ENCODE measurements around the gene CLASP1. TPM values are rescaled to one million over a fixed set of nuclear protein-coding genes. Genes with fewer than 3 reads are reported as not detected.

Gene CLASP1
- total and polyA plus RNA-seq, 4 donors: 7.5 to 50.0 (median 21.9) TPM

GRCh38 chr2:121536347-121536746 lies 112.9 kb downstream of the CLASP1 start:
- H3K36me3 ChIP-seq (ENCODE audit: control insufficient read depth in 4 of 4, insufficient read depth in 3 of 4, low read depth in 1 of 4, low read length in 3 of 4): no peaks in the 10 kb centered on the region
- no peaks in the 10 kb centered on the region for H3K27me3 ChIP-seq (ENCODE audit: control insufficient read depth in 4 of 4, insufficient read depth in 4 of 4, low read length in 3 of 4)
- no peaks in the 10 kb centered on the region for H3K9me3 ChIP-seq (ENCODE audit: control insufficient read depth in 4 of 4, low read length in 3 of 4)
- no peak overlapping the region for H3K9ac ChIP-seq (ENCODE audit: low read depth in 1 of 2, low read length in 2 of 2)
- peaks cover 0 to 19% (median 10%) of the 10 kb centered on the region in 4 donors for H3K4me1 ChIP-seq (ENCODE audit: control insufficient read depth in 4 of 4, insufficient read depth in 4 of 4, low read length in 3 of 4)
- TF ChIP-seq YY1 (IDR thresholded peaks at IDR 0.05) (no peak), FOXA1 (IDR thresholded peaks at IDR 0.05) (no peak)
- DNase-seq (ENCODE audit: low spot score): no peak
- H3K4me3 ChIP-seq (ENCODE audit: low read depth in 1 of 3, low read length in 3 of 3): no peak overlapping the region
- no peak overlapping the region for H3K27ac ChIP-seq (ENCODE audit: low read depth in 1 of 2, low read length in 2 of 2)
- 93% methylated on average over 1 of the region's 1 CpG for WGBS

- no peak overlapping the region for H3K27ac ChIP-seq (ENCODE audit: low read depth in 1 of 2, low read length in 2 of 2)
Measured at GRCh38 chr2:121534007-121534406, 115.3 kb downstream of the CLASP1 start.

More at GRCh38 chr2:121534007-121534406, 115.3 kb downstream of the CLASP1 start:
- no peak for DNase-seq (ENCODE audit: low spot score)
- peaks cover 0 to 27% (median 16%) of the 10 kb centered on the region in 4 donors for H3K4me1 ChIP-seq (ENCODE audit: control insufficient read depth in 4 of 4, insufficient read depth in 4 of 4, low read length in 3 of 4)
- H3K27me3 ChIP-seq (ENCODE audit: control insufficient read depth in 4 of 4, insufficient read depth in 4 of 4, low read length in 3 of 4): no peaks in the 10 kb centered on the region
- H3K4me3 ChIP-seq (ENCODE audit: low read depth in 1 of 3, low read length in 3 of 3): no peak overlapping the region
- no peaks in the 10 kb centered on the region for H3K9me3 ChIP-seq (ENCODE audit: control insufficient read depth in 4 of 4, low read length in 3 of 4)
- TF ChIP-seq FOXA1 (IDR thresholded peaks at IDR 0.05): no peak
- TF ChIP-seq GABPA (IDR thresholded peaks at IDR 0.05 in 1 of 2, conservative IDR thresholded peaks at IDR 0.05 in 1 of 2): no peak
- peak in 1 of 2 donors; percentile 6 for TF ChIP-seq HNF4A (conservative IDR thresholded peaks at IDR 0.05)
- TF ChIP-seq ZBTB33 (IDR thresholded peaks at IDR 0.05): no peak
- no peak for TF ChIP-seq EGR1 (IDR thresholded peaks at IDR 0.05; ENCODE audit: low read depth in 2 of 2)
- no peak for TF ChIP-seq YY1 (IDR thresholded peaks at IDR 0.05)
- TF ChIP-seq SP1 (IDR thresholded peaks at IDR 0.05): no peak
- TF ChIP-seq REST (IDR thresholded peaks at IDR 0.05): no peak
- no peak for TF ChIP-seq RXRA (IDR thresholded peaks at IDR 0.05)
- TF ChIP-seq JUND (IDR thresholded peaks at IDR 0.05): no peak
- no peak for TF ChIP-seq CTCF (IDR thresholded peaks at IDR 0.05; ENCODE audit: low read depth, low read length, missing input control)
- TF ChIP-seq NR2F2 (IDR thresholded peaks at IDR 0.05): peak; percentile 77
- TF ChIP-seq TAF1 (conservative IDR thresholded peaks at IDR 0.05): no peak
- no peak for TF ChIP-seq HNF4G (IDR thresholded peaks at IDR 0.05)
- TF ChIP-seq MAX (IDR thresholded peaks at IDR 0.05): no peak
- TF ChIP-seq RAD21 (IDR thresholded peaks at IDR 0.05): no peak
- TF ChIP-seq FOXA2 (IDR thresholded peaks at IDR 0.05): no peak
- TF ChIP-seq ATF3 (IDR thresholded peaks at IDR 0.05): no peak
- no peaks in the 10 kb centered on the region for H3K36me3 ChIP-seq (ENCODE audit: control insufficient read depth in 4 of 4, insufficient read depth in 3 of 4, low read depth in 1 of 4, low read length in 3 of 4)
- H3K9ac ChIP-seq (ENCODE audit: low read depth in 1 of 2, low read length in 2 of 2): no peak overlapping the region
